Calu3 (cell line): ENCODE data around the gene PVR. TPM values are rescaled to one million over a fixed set of nuclear protein-coding genes. Genes with fewer than 3 reads are reported as not detected.

Experiments used
- BruUV-seq: library from RNA; stranded (reverse); fragments of 400-500 nt; replicated peaks from 2 replicates; lab custom pipeline; 2021; lab: Mats Ljungman, UMichigan
- CTCF ChIA-PET: fragments of 300-600 bp; sonication (Branson Sonifier 250); formaldehyde crosslinking; loops from one replicate; lab custom pipeline; 2022; ENCODE audit warnings: antibody characterized with exemption; lab: Charles Lee
- DNase-seq: peaks from one replicate; pipeline ENCODE4 v3.0.0; 2022
- H3K27ac Mint-ChIP-seq: one replicate; pipeline ENCODE4 v1.8.0; 2022; ENCODE audit warnings: mixed read lengths; ENCODE audit not compliant: unreplicated experiment
- H3K27me3 Mint-ChIP-seq: one replicate; pipeline ENCODE4 v1.8.0; 2022; ENCODE audit warnings: mixed read lengths; ENCODE audit not compliant: unreplicated experiment
- H3K36me3 Mint-ChIP-seq: one replicate; pipeline ENCODE4 v1.8.0; 2022; ENCODE audit warnings: mild to moderate bottlenecking, moderate library complexity, mixed read lengths; ENCODE audit not compliant: insufficient read depth, unreplicated experiment
- H3K4me1 Mint-ChIP-seq: one replicate; pipeline ENCODE4 v1.8.0; 2022; ENCODE audit warnings: mild to moderate bottlenecking, low read depth, mixed read lengths; ENCODE audit not compliant: unreplicated experiment
- H3K4me3 Mint-ChIP-seq: one replicate; pipeline ENCODE4 v1.8.0; 2022; ENCODE audit warnings: mild to moderate bottlenecking, low read depth, moderate library complexity, mixed read lengths; ENCODE audit not compliant: unreplicated experiment
- H3K9me3 Mint-ChIP-seq: one replicate; pipeline ENCODE4 v1.8.0; 2022; ENCODE audit warnings: low read depth, mixed read lengths; ENCODE audit not compliant: unreplicated experiment
- intact Hi-C: fragments of 100-400 bp; cut with micrococcal nuclease; formaldehyde crosslinking; loops from one replicate; pipeline ENCODE4 v1.10.0; 2022; ENCODE audit not compliant: unreplicated experiment
- total RNA-seq: library from RNA; stranded (reverse); gene quantifications from 2 replicates; pipeline ENCODE4 v1.2.3, GENCODE V29; 2022
- TF ChIP-seq, protein P1 (sequence below): fragments of 200-600 bp; IDR thresholded peaks from one replicate; pipeline ENCODE4 v1.8.0; 2022; ENCODE audit warnings: antibody characterized with exemption; ENCODE audit not compliant: unreplicated experiment

PVR gene
- total RNA-seq, 1 experiment from 2014 or later, result 215 TPM

DNA sequence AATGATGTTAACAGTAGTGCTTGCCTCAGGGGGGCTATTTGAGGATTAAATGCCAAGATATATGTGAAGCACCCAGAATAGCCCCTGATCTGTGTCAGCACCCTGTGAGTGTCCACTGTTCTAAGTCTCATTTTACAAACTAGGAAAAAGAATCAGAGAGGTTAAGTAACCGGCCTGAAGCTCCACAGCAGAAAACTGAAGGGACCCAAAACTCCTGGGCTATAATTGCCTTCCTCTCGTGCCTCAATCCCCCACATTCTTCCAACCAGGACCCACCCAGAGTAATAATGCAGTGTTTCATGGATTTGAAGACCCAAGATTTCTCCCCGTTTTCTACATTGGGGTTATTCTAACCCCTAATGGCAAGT, 2.3 kb downstream of the PVR start:
- Mint-ChIP-seq H3K27me3 (no peaks in the 10 kb centered on the region), H3K4me1 (peaks cover 65% of the 10 kb centered on the region), H3K4me3 (peak overlapping the region; percentile 91), H3K27ac (peak overlapping the region; percentile 84), H3K36me3 (peaks cover 77% of the 10 kb centered on the region), H3K9me3 (no peaks in the 10 kb centered on the region)
- CTCF ChIA-PET, result interaction anchor here (0.8 to 1.3 kb wide), 3 partner anchors 8 to 69 kb away, joined by 3 to 5 read pairs (median 4); no protein-coding TSS in a partner anchor
- DNase-seq, result no peak
- BruUV-seq, result TSS peak; percentile 56
- intact Hi-C loops, result no loop called here
- TF ChIP-seq, protein P1, sequence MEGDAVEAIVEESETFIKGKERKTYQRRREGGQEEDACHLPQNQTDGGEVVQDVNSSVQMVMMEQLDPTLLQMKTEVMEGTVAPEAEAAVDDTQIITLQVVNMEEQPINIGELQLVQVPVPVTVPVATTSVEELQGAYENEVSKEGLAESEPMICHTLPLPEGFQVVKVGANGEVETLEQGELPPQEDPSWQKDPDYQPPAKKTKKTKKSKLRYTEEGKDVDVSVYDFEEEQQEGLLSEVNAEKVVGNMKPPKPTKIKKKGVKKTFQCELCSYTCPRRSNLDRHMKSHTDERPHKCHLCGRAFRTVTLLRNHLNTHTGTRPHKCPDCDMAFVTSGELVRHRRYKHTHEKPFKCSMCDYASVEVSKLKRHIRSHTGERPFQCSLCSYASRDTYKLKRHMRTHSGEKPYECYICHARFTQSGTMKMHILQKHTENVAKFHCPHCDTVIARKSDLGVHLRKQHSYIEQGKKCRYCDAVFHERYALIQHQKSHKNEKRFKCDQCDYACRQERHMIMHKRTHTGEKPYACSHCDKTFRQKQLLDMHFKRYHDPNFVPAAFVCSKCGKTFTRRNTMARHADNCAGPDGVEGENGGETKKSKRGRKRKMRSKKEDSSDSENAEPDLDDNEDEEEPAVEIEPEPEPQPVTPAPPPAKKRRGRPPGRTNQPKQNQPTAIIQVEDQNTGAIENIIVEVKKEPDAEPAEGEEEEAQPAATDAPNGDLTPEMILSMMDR, result no peak

DNA sequence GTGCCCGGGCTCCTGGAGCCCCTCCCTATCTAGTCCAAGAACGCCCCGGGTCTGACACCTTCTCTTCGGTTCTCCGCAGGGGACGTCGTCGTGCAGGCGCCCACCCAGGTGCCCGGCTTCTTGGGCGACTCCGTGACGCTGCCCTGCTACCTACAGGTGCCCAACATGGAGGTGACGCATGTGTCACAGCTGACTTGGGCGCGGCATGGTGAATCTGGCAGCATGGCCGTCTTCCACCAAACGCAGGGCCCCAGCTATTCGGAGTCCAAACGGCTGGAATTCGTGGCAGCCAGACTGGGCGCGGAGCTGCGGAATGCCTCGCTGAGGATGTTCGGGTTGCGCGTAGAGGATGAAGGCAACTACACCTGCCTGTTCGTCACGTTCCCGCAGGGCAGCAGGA, 3.4 kb downstream of the PVR start:
- intact Hi-C loops, result no loop called here
- no peaks in the 10 kb centered on the region for H3K9me3 Mint-ChIP-seq
- TF ChIP-seq, protein P1, result no peak
- H3K36me3 Mint-ChIP-seq, result peaks cover 85% of the 10 kb centered on the region
- H3K27me3 Mint-ChIP-seq, result no peaks in the 10 kb centered on the region
- H3K27ac Mint-ChIP-seq, result peak overlapping the region; percentile 84
- BruUV-seq, result no TSS peak
- DNase-seq, result no peak
- CTCF ChIA-PET, result interaction anchor here (2.0 kb wide), 1 partner anchor 56 kb away, joined by 8 read pairs; no protein-coding TSS in a partner anchor
- peak overlapping the region; percentile 91 for H3K4me3 Mint-ChIP-seq
- H3K4me1 Mint-ChIP-seq, result peaks cover 63% of the 10 kb centered on the region

DNA sequence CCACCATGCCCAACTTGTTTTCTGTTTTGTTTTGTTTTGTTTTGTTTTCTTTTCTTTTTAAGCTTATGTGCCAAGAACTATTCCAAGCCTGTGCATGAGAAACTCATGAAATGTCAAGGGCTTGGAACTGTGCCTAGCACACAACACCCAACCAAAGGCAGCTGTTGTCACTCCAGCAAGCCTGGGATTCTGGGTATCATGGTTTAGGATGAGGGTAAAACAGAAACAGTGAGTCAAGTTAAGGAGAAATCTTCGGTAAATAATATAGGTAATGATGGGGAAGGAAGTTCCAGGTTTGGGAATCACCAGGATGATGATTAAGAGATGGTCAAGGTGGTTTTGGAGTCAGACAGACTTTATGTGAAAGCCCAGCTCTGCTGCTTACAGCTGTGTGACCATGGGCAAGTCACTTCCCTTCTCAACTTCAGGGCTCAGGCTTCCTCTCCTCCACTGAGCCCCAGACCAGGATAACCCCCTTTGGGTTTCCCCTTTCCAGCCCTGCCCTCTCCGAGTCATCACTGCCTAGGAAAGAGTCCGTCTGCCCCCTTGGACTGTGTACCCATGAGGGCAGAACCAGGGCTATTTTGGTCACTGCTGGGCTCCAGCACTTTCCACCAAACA, 5.0 kb downstream of the PVR start:
- TF ChIP-seq, protein P1, result no peak
- CTCF ChIA-PET, result interaction anchor here (0.6 to 2.0 kb wide), 5 partner anchors 58 to 1726 kb away, joined by 3 to 8 read pairs (median 5); no protein-coding TSS in a partner anchor
- H3K36me3 Mint-ChIP-seq, result peaks cover 94% of the 10 kb centered on the region
- no peak for DNase-seq
- H3K27ac Mint-ChIP-seq, result peak overlapping the region; percentile 71
- no peaks in the 10 kb centered on the region for H3K27me3 Mint-ChIP-seq
- H3K4me3 Mint-ChIP-seq, result peak overlapping the region; percentile 91
- H3K9me3 Mint-ChIP-seq, result no peaks in the 10 kb centered on the region
- peaks cover 66% of the 10 kb centered on the region for H3K4me1 Mint-ChIP-seq
- BruUV-seq, result no TSS peak
- intact Hi-C loops, result no loop called here

DNA sequence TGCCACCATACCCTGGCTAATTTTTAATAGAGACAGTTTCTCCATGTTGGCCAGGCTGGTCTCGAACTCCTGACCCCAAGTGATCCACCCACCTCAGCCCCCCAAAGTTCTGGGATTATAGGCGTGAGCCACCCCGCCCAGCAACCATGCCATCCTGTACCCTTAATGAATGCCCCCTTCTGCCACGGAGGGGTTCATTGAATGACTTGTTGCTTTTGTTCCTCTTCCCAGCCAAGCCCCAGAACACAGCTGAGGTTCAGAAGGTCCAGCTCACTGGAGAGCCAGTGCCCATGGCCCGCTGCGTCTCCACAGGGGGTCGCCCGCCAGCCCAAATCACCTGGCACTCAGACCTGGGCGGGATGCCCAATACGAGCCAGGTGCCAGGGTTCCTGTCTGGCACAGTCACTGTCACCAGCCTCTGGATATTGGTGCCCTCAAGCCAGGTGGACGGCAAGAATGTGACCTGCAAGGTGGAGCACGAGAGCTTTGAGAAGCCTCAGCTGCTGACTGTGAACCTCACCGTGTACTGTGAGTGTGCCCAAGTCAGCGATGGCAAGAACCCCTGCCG, 6.0 kb downstream of the PVR start:
- Mint-ChIP-seq H3K27ac (peak overlapping the region; percentile 71), H3K4me1 (peaks cover 74% of the 10 kb centered on the region), H3K36me3 (peaks cover 94% of the 10 kb centered on the region), H3K27me3 (no peaks in the 10 kb centered on the region), H3K4me3 (no peak overlapping the region), H3K9me3 (no peaks in the 10 kb centered on the region)
- intact Hi-C loops, result no loop called here
- CTCF ChIA-PET, result interaction anchor here (0.6 kb wide), 1 partner anchor 1727 kb away, joined by 5 read pairs; no protein-coding TSS in a partner anchor
- DNase-seq, result no peak
- no TSS peak for BruUV-seq
- TF ChIP-seq, protein P1, result no peak
